Bronchial epithelial cell (primary cell): ENCODE data around the gene AGAP1. TPM values are rescaled to one million over a fixed set of nuclear protein-coding genes. Genes with fewer than 3 reads are reported as not detected.

Source experiments
- DNase-seq: peaks from one replicate; pipeline ENCODE4 v3.0.0-alpha.2; 2010; ENCODE audit warnings: low read depth
- FAIRE-seq: peaks from 2 replicates; lab custom pipeline; 2011; peaks lifted over from hg19 to GRCh38; lab: Jason Lieb, UNC
- H3K27me3 ChIP-seq: 2 replicates; pipeline ENCODE4 v1.5.1; 2011; ENCODE audit warnings: low read length; ENCODE audit not compliant: control insufficient read depth, insufficient read depth
- H3K36me3 ChIP-seq: 2 replicates; pipeline ENCODE4 v1.5.1; 2011; ENCODE audit warnings: low read length; ENCODE audit not compliant: control insufficient read depth, insufficient read depth
- H3K4me3 ChIP-seq: 2 replicates; pipeline ENCODE4 v1.5.1; 2011; ENCODE audit warnings: mild to moderate bottlenecking, low read depth, low read length, control low read depth
- CTCF ChIP-seq: IDR thresholded peaks from 2 replicates; pipeline ENCODE4 v1.5.1; 2011; ENCODE audit warnings: mild to moderate bottlenecking, moderate library complexity, low read length, control low read depth, inconsistent platforms; ENCODE audit not compliant: insufficient read depth, severe bottlenecking
- total RNA-seq: library from RNA; depleted of rRNA; stranded (reverse); fragments of >200 nt; gene quantifications from 2 replicates; pipeline ENCODE4 v1.2.1, GENCODE V29; 2014

The AGAP1 gene
- total RNA-seq, 1 donor from 2014 or later, result 22.4 TPM

GRCh38 chr2:235754357-235755207 lies 260.7 kb downstream of the AGAP1 start:
- Histone ChIP-seq H3K4me3 (no peak overlapping the region), H3K36me3 (peaks cover 3% of the 10 kb centered on the region), H3K27me3 (no peaks in the 10 kb centered on the region)
- FAIRE-seq (no peak), DNase-seq (no peak)
- no peak for TF ChIP-seq CTCF

- H3K4me3 ChIP-seq, result no peak overlapping the region
- TF ChIP-seq CTCF, result no peak
- H3K36me3 ChIP-seq, result peaks cover 3% of the 10 kb centered on the region
- DNase-seq (no peak), FAIRE-seq (no peak)
- H3K27me3 ChIP-seq, result no peaks in the 10 kb centered on the region
Measured at GRCh38 chr2:235756491-235756890, 262.6 kb downstream of the AGAP1 start.

GRCh38 chr2:235757212-235757611 lies 263.4 kb downstream of the AGAP1 start:
- peaks cover 2% of the 10 kb centered on the region for H3K36me3 ChIP-seq
- no peak overlapping the region for H3K4me3 ChIP-seq
- no peak for TF ChIP-seq CTCF
- DNase-seq (no peak), FAIRE-seq (peak; percentile 23)
- no peaks in the 10 kb centered on the region for H3K27me3 ChIP-seq

GRCh38 chr2:235757640-235758039 lies 263.8 kb downstream of the AGAP1 start:
- no peaks in the 10 kb centered on the region for H3K27me3 ChIP-seq
- TF ChIP-seq CTCF, result no peak

GRCh38 chr2:235762832-235763598 lies 269.2 kb downstream of the AGAP1 start:
- Histone ChIP-seq H3K27me3 (no peaks in the 10 kb centered on the region), H3K4me3 (no peak overlapping the region), H3K36me3 (no peaks in the 10 kb centered on the region)
- TF ChIP-seq CTCF, result no peak
- FAIRE-seq (no peak), DNase-seq (no peak)

More at GRCh38 chr2:235757640-235758039, 263.8 kb downstream of the AGAP1 start:
- Histone ChIP-seq H3K4me3 (no peak overlapping the region), H3K36me3 (peaks cover 2% of the 10 kb centered on the region)
- no peak for FAIRE-seq
- DNase-seq, result no peak
